Measurements from ENCODE around the gene AK9. TPM values are rescaled to one million over a fixed set of nuclear protein-coding genes. Genes with fewer than 3 reads are reported as not detected.
A peak's percentile ranks its signal among the peaks of the same experiment; 100 is the strongest.

Gene AK9
- total and polyA plus RNA-seq, 9 of the 15 experiments (the other 6 are each of a cell fraction or from before 2014, with no cell fraction given): 0.59 to 1.9 (median 1.2) TPM

GRCh38 chr6:109705258-109705657, 14.3 kb upstream of the AK9 start:
- no peak overlapping the region for H3K4me2 ChIP-seq (ENCODE audit: insufficient read depth, low read length)
- H3K4me1 ChIP-seq (replicated peaks in 1 of 2; ENCODE audit: control insufficient read depth in 2 of 2, insufficient read depth in 2 of 2, low read length in 2 of 2): no peaks in the 10 kb centered on the region
- no peak overlapping the region for H3K4me3 ChIP-seq
- DNase-seq (ENCODE audit: extremely low read depth in 1 of 4, low spot score in 3 of 4) (peak; percentile 72 to 87 (median 76)), ATAC-seq (peak; percentile 99), FAIRE-seq (peak; percentile 100)
- H3K9ac ChIP-seq (ENCODE audit: insufficient read depth in 1 of 2, low read depth in 2 of 2, low read length in 2 of 2): no peak overlapping the region
- in situ Hi-C loops (cut with MboI): loop anchor here (5.0 to 10.0 kb wide), 2 partner anchors 77 to 180 kb away; no protein-coding TSS in a partner anchor
- POLR2A ChIA-PET: interaction anchor here (0.6 kb wide), 1 partner anchor 33 kb away, joined by 3 read pairs; no protein-coding TSS in a partner anchor
- no TSS peak for BruUV-seq (replicated peaks)
- CTCF ChIA-PET (ENCODE audit: low intra/inter-chr PET ratio): interaction anchor here (0.8 to 4.6 kb wide), 11 partner anchors 78 to 687 kb away, joined by 3 to 71 read pairs (median 6); no protein-coding TSS in a partner anchor
- H3K36me3 ChIP-seq (ENCODE audit: control insufficient read depth, insufficient read depth, low read length): no peaks in the 10 kb centered on the region
- 14% methylated on average over 7 of the region's 7 CpGs for WGBS (ENCODE audit: insufficient coverage, low coverage, missing lambda C conversion rate)
- no peaks in the 10 kb centered on the region for H3K79me2 ChIP-seq (ENCODE audit: control insufficient read depth, insufficient read depth, low read length)
- H3K9me1 ChIP-seq (ENCODE audit: control insufficient read depth, insufficient read depth, low read length): no peaks in the 10 kb centered on the region
- intact Hi-C loops (cut with micrococcal nuclease): loop anchor here (1.0 to 10.0 kb wide), 5 partner anchors 78 to 685 kb away; partner anchors contain the start of gene WASF1
- H3K9me3 ChIP-seq (replicated peaks; ENCODE audit: control insufficient read depth, insufficient read depth, low read depth, low read length): no peaks in the 10 kb centered on the region
- H3K27ac ChIP-seq (ENCODE audit: extremely low read depth, low read depth, low read length): no peak overlapping the region
- no peak overlapping the region for H2AFZ ChIP-seq (ENCODE audit: low read depth, low read length)
- H4K20me1 ChIP-seq (replicated peaks; ENCODE audit: control insufficient read depth, insufficient read depth, low read length): no peaks in the 10 kb centered on the region
- H3K27me3 ChIP-seq (ENCODE audit: control insufficient read depth in 2 of 2, insufficient read depth in 2 of 2, low read length in 2 of 2): no peaks in the 10 kb centered on the region
- no peak for TF ChIP-seq TOE1 (IDR thresholded peaks at IDR 0.05; ENCODE audit: borderline replicate concordance)
- no peak for TF ChIP-seq TOE1 (CRISPR knock-in tag; IDR thresholded peaks at IDR 0.05; ENCODE audit: borderline replicate concordance, low read depth)
- TF ChIP-seq CBX3 (IDR thresholded peaks at IDR 0.05; ENCODE audit: borderline replicate concordance in 1 of 2, low read length in 2 of 2): no peak
- no peak for TF ChIP-seq GABPB2 (CRISPR knock-in tag; conservative IDR thresholded peaks at IDR 0.05)
- TF ChIP-seq ARID2 (IDR thresholded peaks at IDR 0.05): peak; percentile 69; the same call in 1 of the 2 replicates
- TF ChIP-seq ATF7 (IDR thresholded peaks at IDR 0.05): peak; percentile 25; the same call in 1 of the 2 replicates
- TF ChIP-seq NCOA4 (IDR thresholded peaks at IDR 0.05; ENCODE audit: partially characterized antibody): no peak
- peak; percentile 86 for TF ChIP-seq STAG1 (CRISPR knock-in tag; IDR thresholded peaks at IDR 0.05; ENCODE audit: borderline replicate concordance)
- TF ChIP-seq E2F3 (CRISPR knock-in tag; IDR thresholded peaks at IDR 0.05): no peak
- no peak for TF ChIP-seq PTRF (tag; IDR thresholded peaks at IDR 0.05)
- no peak for TF ChIP-seq STAT5B (CRISPR knock-in tag; IDR thresholded peaks at IDR 0.05)
- TF ChIP-seq POU5F1 (IDR thresholded peaks at IDR 0.05; ENCODE audit: borderline replicate concordance, low read depth, low read length, partially characterized antibody): no peak
- TF ChIP-seq ARID3A (IDR thresholded peaks at IDR 0.05; ENCODE audit: borderline replicate concordance, low read depth, low read length): no peak
- no peak for TF ChIP-seq TAF9B (IDR thresholded peaks at IDR 0.05; ENCODE audit: partially characterized antibody)
- TF ChIP-seq CTBP1 (IDR thresholded peaks at IDR 0.05; ENCODE audit: borderline replicate concordance): peak; percentile 13; the same call in 1 of the 2 replicates
- TF ChIP-seq NFRKB (IDR thresholded peaks at IDR 0.05; ENCODE audit: low read depth): no peak
- TF ChIP-seq TAF15 (IDR thresholded peaks at IDR 0.05; ENCODE audit: low read depth, low read length): no peak
- no peak for TF ChIP-seq HDAC3 (IDR thresholded peaks at IDR 0.05; ENCODE audit: borderline replicate concordance, partially characterized antibody)
- no peak for TF ChIP-seq BRD4 (IDR thresholded peaks at IDR 0.05)
- no peak for TF ChIP-seq PBX2 (CRISPR knock-in tag; IDR thresholded peaks at IDR 0.05; ENCODE audit: low read depth)
- no peak for TF ChIP-seq PBX2 (tag; conservative IDR thresholded peaks at IDR 0.05; ENCODE audit: low read depth)

All from K562 (cell line).